HG03432 (cell line): ENCODE results near the gene FLNA.
A peak's percentile ranks its signal among the peaks of the same experiment; 100 is the strongest.

Source experiments
- ATAC-seq: cut with Tn5 transposase; IDR thresholded peaks from one replicate; pipeline ENCODE4 v1.9.1; 2021; ENCODE audit warnings: mild to moderate bottlenecking, moderate library complexity; ENCODE audit not compliant: unreplicated experiment

Gene FLNA

GRCh38 chrX:154343620-154344019, 30.8 kb downstream of the FLNA start:
- ATAC-seq, result peak; percentile 25

- ATAC-seq, result peak; percentile 15
These were observed 31.4 kb downstream of the FLNA start for GRCh38 chrX:154343063-154343462.

- peak; percentile 74 for ATAC-seq
These were observed 32.8 kb downstream of the FLNA start for GRCh38 chrX:154341399-154342298.

GRCh38 chrX:154334496-154334895, 39.9 kb downstream of the FLNA start:
- ATAC-seq, result no peak

- ATAC-seq, result peak; percentile 64
These were observed 40.6 kb downstream of the FLNA start for GRCh38 chrX:154333837-154334271.

GRCh38 chrX:154333116-154333515, 41.3 kb downstream of the FLNA start:
- no peak for ATAC-seq

- no peak for ATAC-seq
These were observed 41.9 kb downstream of the FLNA start for GRCh38 chrX:154332561-154332960.

GRCh38 chrX:154329294-154329693, 45.1 kb downstream of the FLNA start:
- ATAC-seq, result no peak

- ATAC-seq, result no peak
These were observed 45.8 kb downstream of the FLNA start for GRCh38 chrX:154328646-154329045.

- no peak for ATAC-seq
These were observed 47.2 kb downstream of the FLNA start for GRCh38 chrX:154327038-154327820.

- ATAC-seq, result no peak
These were observed 48.9 kb downstream of the FLNA start for GRCh38 chrX:154325541-154325940.

GRCh38 chrX:154323537-154323936, 50.9 kb downstream of the FLNA start:
- ATAC-seq, result no peak

- no peak for ATAC-seq
These were observed 51.5 kb downstream of the FLNA start for GRCh38 chrX:154322890-154323289.

GRCh38 chrX:154321594-154321993, 52.8 kb downstream of the FLNA start:
- ATAC-seq, result no peak

GRCh38 chrX:154321152-154321551, 53.3 kb downstream of the FLNA start:
- ATAC-seq, result no peak

GRCh38 chrX:154320406-154320805, 54.0 kb downstream of the FLNA start:
- no peak for ATAC-seq

- ATAC-seq, result no peak
These were observed 56.9 kb downstream of the FLNA start for GRCh38 chrX:154317391-154317995.

GRCh38 chrX:154315416-154315815, 59.0 kb downstream of the FLNA start:
- no peak for ATAC-seq

GRCh38 chrX:154313147-154313546, 61.3 kb downstream of the FLNA start:
- no peak for ATAC-seq

- no peak for ATAC-seq
These were observed 62.3 kb downstream of the FLNA start for GRCh38 chrX:154312116-154312515.
